Heart left ventricle (tissue), 13 donors: ENCODE measurements around the gene LRRC15.

Experiments used
- POLR2A ChIP-seq, 2 donors: fragments of 450-650 bp; IDR thresholded peaks; one replicate each; pipeline ENCODE4 v1.6.1; 2017; ENCODE audit warnings: antibody characterized with exemption in 2 of 2, mild to moderate bottlenecking in 2 of 2, moderate library complexity in 2 of 2
- TF ChIP-seq, protein P1 (sequence below), 12 donors: fragments of 200-600 bp; sonication (generic) in 4 of 12; IDR thresholded peaks; one replicate each; pipeline versions ENCODE4 v1.5.0 to v1.8.0; 2018 to 2022; ENCODE audit warnings: antibody characterized with exemption in 12 of 12, mild to moderate bottlenecking in 5 of 12
- donor health status: ischemic (EF 13 %, LVEDD 7.1; RV severe dilation, severe dysfunction).
- donor health status: DM: no; HTN: yes; CAD: no.
- donor health status: DM: no; HTN: no; CAD: no.
- donor health status: ischemic (EF 25% LVEDD 6.9; RV normal size, moderate dysfunction).
- donor health status: ischemic (EF 25% LVEDD 5.7; RV mildly dilated, moderate dysfunction).
- donor health status: ischemic (EF 35%, LVEDD 5.7; RV mildly dilated, moderate dysfunction).
- donor health status: nonischemic (EF 11% LVEDD 7.7; RV severe dilation, severe dysfunction).
- donor health status: DM: yes; HTN: yes; CAD: no.
- donor health status: PGD.
- donor health status: ischemic (EF 29% LVEDD 5.4; RV normal size, mild dysfunction).
- donor health status: nonischemic (EF 23%, LVEDD 6.1; RV moderate dilation, normal function).

DNA sequence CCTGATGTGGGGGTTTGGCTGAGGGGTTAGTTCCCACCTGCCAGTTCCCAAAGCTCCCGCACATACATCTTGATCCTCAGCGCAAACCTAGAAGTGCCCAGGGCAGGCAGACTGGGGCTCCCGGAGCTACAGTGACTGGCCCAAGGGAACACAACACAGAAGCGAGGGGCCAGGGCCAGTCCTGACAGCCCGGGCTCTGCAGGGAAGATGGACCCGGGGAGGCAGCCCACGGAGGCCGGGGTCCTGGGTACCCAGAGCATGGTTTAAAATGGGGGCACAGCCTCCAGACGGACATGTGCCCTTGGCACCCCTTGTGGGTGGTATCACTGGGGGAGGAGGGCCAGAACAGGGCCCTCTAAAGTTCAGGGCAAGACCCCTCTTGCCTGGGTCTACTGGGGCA, 23.5 kb downstream of the LRRC15 start:
- TF ChIP-seq POLR2A (IDR thresholded peaks at IDR 0.05) = no peak
- TF ChIP-seq, protein P1, sequence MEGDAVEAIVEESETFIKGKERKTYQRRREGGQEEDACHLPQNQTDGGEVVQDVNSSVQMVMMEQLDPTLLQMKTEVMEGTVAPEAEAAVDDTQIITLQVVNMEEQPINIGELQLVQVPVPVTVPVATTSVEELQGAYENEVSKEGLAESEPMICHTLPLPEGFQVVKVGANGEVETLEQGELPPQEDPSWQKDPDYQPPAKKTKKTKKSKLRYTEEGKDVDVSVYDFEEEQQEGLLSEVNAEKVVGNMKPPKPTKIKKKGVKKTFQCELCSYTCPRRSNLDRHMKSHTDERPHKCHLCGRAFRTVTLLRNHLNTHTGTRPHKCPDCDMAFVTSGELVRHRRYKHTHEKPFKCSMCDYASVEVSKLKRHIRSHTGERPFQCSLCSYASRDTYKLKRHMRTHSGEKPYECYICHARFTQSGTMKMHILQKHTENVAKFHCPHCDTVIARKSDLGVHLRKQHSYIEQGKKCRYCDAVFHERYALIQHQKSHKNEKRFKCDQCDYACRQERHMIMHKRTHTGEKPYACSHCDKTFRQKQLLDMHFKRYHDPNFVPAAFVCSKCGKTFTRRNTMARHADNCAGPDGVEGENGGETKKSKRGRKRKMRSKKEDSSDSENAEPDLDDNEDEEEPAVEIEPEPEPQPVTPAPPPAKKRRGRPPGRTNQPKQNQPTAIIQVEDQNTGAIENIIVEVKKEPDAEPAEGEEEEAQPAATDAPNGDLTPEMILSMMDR (IDR thresholded peaks at IDR 0.05) = no peak
